Measurements from ENCODE around the gene MRGPRG.

Gene MRGPRG

DNA sequence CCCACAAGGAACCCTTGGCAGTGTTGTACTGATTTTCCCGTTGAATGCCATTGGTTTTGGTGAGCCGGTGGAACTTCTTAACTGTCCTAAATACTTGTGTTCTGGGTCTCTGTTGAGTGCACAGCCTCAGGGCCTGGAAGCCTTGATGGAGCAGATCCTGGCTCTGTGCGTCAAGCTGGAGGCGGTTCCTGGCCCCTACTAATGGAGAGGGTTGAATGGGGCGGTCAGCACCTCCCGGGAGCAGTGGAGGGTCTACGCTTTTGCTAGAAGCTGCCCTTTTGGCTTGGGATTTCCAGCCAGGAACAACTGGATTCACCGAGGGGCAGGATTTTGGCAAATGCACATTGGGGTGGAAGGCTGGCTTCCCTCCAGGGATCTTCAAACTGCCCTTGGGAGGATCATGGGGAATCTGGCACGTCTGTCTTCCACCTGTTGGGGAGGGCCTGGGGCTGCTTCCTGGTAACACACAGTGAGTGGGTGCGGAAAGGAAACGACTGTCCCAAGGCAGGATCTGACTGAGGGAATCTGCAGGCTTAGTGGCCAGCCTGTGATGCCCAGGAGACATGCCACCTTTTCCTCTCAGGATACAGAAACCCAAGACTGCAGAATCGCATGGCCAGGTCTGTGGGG, 46.6 kb downstream of the MRGPRG start:
- no peaks in the 10 kb centered on the region for H3K36me3 ChIP-seq (ENCODE audit: control insufficient read depth in 1 of 2, insufficient read depth in 2 of 2, low read length in 2 of 2)
- H2BK120ac ChIP-seq (ENCODE audit: insufficient read depth, low read length, poor library complexity): no peak overlapping the region
- no peak overlapping the region for H2BK12ac ChIP-seq (ENCODE audit: low read length)
- H3K4me2 ChIP-seq (ENCODE audit: low read length): no peak overlapping the region
- no peak for DNase-seq
- WGBS (ENCODE audit: extremely low coverage, insufficient coverage, insufficient read length): no CpG with 5 or more reads among the region's 12 CpGs
- no peak overlapping the region for H2AFZ ChIP-seq (ENCODE audit: insufficient read depth, low read length, poor library complexity)
- no peak overlapping the region for H3K9ac ChIP-seq (ENCODE audit: low read length)
- peaks cover 8 to 13% of the 10 kb centered on the region in 2 experiments for H3K4me1 ChIP-seq (ENCODE audit: control insufficient read depth in 1 of 2, insufficient read depth in 2 of 2, low read length in 2 of 2)
- H3K27ac ChIP-seq (ENCODE audit: low read depth, low read length): no peak overlapping the region
- H3K79me2 ChIP-seq (ENCODE audit: control insufficient read depth, insufficient read depth, low read length, poor library complexity): no peaks in the 10 kb centered on the region
- H3K79me1 ChIP-seq (ENCODE audit: low read length): peaks cover 3% of the 10 kb centered on the region
- H2AK5ac ChIP-seq (ENCODE audit: low read length): no peak overlapping the region
- no peak overlapping the region for H2BK5ac ChIP-seq (ENCODE audit: low read depth, low read length, poor library complexity)
- H3K27me3 ChIP-seq (ENCODE audit: insufficient read depth, low read length): no peaks in the 10 kb centered on the region
- H3K14ac ChIP-seq (ENCODE audit: low read length): no peak overlapping the region
- peaks cover 4% of the 10 kb centered on the region for H3K9me3 ChIP-seq (ENCODE audit: insufficient read depth, low read depth, low read length)
- H4K8ac ChIP-seq (ENCODE audit: low read depth, low read length): no peak overlapping the region
- H3K18ac ChIP-seq (ENCODE audit: low read length): no peak overlapping the region
- no peak overlapping the region for H3K4ac ChIP-seq (ENCODE audit: low read depth, low read length)
- no peak overlapping the region for H4K91ac ChIP-seq (ENCODE audit: low read depth, low read length)
- no peak overlapping the region for H3K4me3 ChIP-seq (ENCODE audit: low read depth, low read length)
- H4K12ac ChIP-seq (ENCODE audit: low read depth, low read length): no peak overlapping the region
- H3K23ac ChIP-seq (ENCODE audit: low read length): no peak overlapping the region

DNA sequence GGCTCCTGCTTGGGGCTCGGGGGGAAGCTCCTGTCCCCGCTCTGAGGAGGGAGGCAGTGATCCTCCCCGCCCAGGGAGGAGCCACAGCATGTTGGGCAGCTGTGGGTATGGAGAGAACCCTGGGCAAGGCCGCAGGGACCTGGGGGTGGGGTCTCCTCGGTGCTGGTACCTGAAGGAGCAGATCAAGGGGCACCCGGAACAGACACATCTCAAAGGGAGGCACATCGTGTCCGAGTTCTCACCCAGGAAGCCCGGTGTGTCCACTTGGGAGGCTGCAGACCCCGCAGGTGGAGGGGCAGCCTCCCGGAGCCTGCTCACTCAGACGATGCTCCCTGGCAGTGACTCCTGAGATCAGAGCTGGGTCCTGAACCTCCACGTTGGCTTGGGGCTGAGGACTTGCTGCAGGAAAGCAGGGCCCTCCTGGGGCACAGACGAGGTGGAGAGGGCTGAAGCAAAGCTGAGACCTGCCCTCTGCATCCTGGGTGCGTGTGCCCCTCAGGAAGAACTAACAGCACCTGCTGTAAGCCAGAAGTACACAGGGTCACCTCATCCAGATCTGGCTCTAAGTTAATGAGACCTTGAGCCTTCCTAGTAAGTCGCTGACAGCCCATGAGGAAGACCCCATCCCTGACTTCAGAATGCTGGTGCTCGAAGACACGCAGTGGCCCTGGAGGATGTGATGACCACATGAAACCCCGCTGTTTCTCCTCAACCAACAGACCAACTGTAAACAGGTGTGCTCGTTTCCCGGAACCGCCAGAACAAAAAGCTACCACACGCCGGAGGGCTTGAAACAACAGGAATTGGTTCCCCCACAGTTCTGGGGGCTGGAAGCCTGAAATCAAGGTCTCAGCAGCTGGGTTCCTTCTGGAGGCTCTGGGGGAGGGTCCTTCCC, 47.6 kb downstream of the MRGPRG start:
- Histone ChIP-seq H2BK12ac (ENCODE audit: low read length) (no peak overlapping the region), H3K4me3 (ENCODE audit: low read depth, low read length) (no peak overlapping the region), H2AFZ (ENCODE audit: insufficient read depth, low read length, poor library complexity) (no peak overlapping the region), H3K4me1 (ENCODE audit: control insufficient read depth in 1 of 2, insufficient read depth in 2 of 2, low read length in 2 of 2) (peaks cover 8 to 13% of the 10 kb centered on the region in 2 experiments), H4K12ac (ENCODE audit: low read depth, low read length) (no peak overlapping the region), H4K8ac (ENCODE audit: low read depth, low read length) (no peak overlapping the region), H3K9ac (ENCODE audit: low read length) (no peak overlapping the region), H4K91ac (ENCODE audit: low read depth, low read length) (no peak overlapping the region), H2BK120ac (ENCODE audit: insufficient read depth, low read length, poor library complexity) (no peak overlapping the region), H3K4me2 (ENCODE audit: low read length) (no peak overlapping the region), H3K27me3 (ENCODE audit: insufficient read depth, low read length) (no peaks in the 10 kb centered on the region), H3K18ac (ENCODE audit: low read length) (no peak overlapping the region), H3K79me2 (ENCODE audit: control insufficient read depth, insufficient read depth, low read length, poor library complexity) (no peaks in the 10 kb centered on the region), H2BK5ac (ENCODE audit: low read depth, low read length, poor library complexity) (no peak overlapping the region), H3K27ac (ENCODE audit: low read depth, low read length) (no peak overlapping the region), H3K14ac (ENCODE audit: low read length) (no peak overlapping the region), H3K79me1 (ENCODE audit: low read length) (peaks cover 3% of the 10 kb centered on the region), H3K36me3 (ENCODE audit: control insufficient read depth in 1 of 2, insufficient read depth in 2 of 2, low read length in 2 of 2) (no peaks in the 10 kb centered on the region), H3K9me3 (ENCODE audit: insufficient read depth, low read depth, low read length) (peaks cover 3% of the 10 kb centered on the region), H3K23ac (ENCODE audit: low read length) (no peak overlapping the region), H3K4ac (ENCODE audit: low read depth, low read length) (no peak overlapping the region), H2AK5ac (ENCODE audit: low read length) (no peak overlapping the region)
- no peak for DNase-seq
- WGBS (ENCODE audit: extremely low coverage, insufficient coverage, insufficient read length): no CpG with 5 or more reads among the region's 24 CpGs

DNA sequence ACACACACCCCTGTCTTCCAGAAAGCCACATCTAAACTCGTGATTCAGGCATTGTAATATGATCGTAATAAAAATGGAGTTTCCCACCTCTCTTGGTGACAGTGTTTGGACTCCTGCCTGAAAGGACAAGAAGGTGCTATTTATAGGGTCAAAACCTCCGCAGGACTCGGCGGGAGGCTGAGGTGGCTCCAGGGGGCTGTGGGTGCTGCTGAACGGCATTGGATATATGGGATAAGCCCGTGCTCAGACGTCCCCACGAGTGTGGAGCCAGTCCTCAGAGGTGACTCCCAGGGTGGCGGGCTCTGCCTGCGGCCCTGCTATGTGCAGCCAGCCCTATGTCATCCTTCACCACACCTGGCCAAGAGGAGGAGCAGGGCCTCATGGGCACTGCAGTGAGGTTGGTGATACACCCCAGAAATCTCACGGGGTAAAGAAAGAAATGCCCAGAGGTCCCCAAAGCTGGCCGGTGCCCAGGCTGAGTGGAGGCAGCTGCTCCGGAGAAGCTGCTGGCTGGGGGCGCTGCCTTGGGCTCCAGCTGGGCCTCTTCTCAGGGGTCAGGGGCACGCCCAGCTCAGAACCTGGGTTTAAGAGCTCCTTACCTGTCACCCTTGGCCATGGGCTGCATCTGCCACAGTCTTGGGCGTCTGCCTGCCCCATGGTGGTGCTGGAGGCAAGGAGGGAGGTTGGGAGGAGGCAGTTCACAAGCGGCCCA, 48.4 kb downstream of the MRGPRG start:
- Histone ChIP-seq H3K27me3 (ENCODE audit: insufficient read depth, low read length) (no peaks in the 10 kb centered on the region), H3K4me3 (ENCODE audit: low read depth, low read length) (no peak overlapping the region), H2AK5ac (ENCODE audit: low read length) (no peak overlapping the region), H3K27ac (ENCODE audit: low read depth, low read length) (no peak overlapping the region), H3K9me3 (ENCODE audit: insufficient read depth, low read depth, low read length) (peaks cover 1% of the 10 kb centered on the region), H2BK120ac (ENCODE audit: insufficient read depth, low read length, poor library complexity) (no peak overlapping the region), H3K79me1 (ENCODE audit: low read length) (peaks cover 3% of the 10 kb centered on the region), H2AFZ (ENCODE audit: insufficient read depth, low read length, poor library complexity) (no peak overlapping the region), H3K4me2 (ENCODE audit: low read length) (no peak overlapping the region), H3K9ac (ENCODE audit: low read length) (no peak overlapping the region), H3K14ac (ENCODE audit: low read length) (no peak overlapping the region), H4K8ac (ENCODE audit: low read depth, low read length) (no peak overlapping the region), H3K18ac (ENCODE audit: low read length) (no peak overlapping the region), H3K23ac (ENCODE audit: low read length) (no peak overlapping the region), H3K36me3 (ENCODE audit: control insufficient read depth in 1 of 2, insufficient read depth in 2 of 2, low read length in 2 of 2) (no peaks in the 10 kb centered on the region), H3K4ac (ENCODE audit: low read depth, low read length) (no peak overlapping the region), H4K91ac (ENCODE audit: low read depth, low read length) (no peak overlapping the region), H2BK5ac (ENCODE audit: low read depth, low read length, poor library complexity) (no peak overlapping the region), H2BK12ac (ENCODE audit: low read length) (no peak overlapping the region), H3K4me1 (ENCODE audit: control insufficient read depth in 1 of 2, insufficient read depth in 2 of 2, low read length in 2 of 2) (peaks cover 11 to 16% of the 10 kb centered on the region in 2 experiments), H4K12ac (ENCODE audit: low read depth, low read length) (no peak overlapping the region), H3K79me2 (ENCODE audit: control insufficient read depth, insufficient read depth, low read length, poor library complexity) (no peaks in the 10 kb centered on the region)
- no CpG with 5 or more reads among the region's 18 CpGs for WGBS (ENCODE audit: extremely low coverage, insufficient coverage, insufficient read length)
- no peak for DNase-seq

DNA sequence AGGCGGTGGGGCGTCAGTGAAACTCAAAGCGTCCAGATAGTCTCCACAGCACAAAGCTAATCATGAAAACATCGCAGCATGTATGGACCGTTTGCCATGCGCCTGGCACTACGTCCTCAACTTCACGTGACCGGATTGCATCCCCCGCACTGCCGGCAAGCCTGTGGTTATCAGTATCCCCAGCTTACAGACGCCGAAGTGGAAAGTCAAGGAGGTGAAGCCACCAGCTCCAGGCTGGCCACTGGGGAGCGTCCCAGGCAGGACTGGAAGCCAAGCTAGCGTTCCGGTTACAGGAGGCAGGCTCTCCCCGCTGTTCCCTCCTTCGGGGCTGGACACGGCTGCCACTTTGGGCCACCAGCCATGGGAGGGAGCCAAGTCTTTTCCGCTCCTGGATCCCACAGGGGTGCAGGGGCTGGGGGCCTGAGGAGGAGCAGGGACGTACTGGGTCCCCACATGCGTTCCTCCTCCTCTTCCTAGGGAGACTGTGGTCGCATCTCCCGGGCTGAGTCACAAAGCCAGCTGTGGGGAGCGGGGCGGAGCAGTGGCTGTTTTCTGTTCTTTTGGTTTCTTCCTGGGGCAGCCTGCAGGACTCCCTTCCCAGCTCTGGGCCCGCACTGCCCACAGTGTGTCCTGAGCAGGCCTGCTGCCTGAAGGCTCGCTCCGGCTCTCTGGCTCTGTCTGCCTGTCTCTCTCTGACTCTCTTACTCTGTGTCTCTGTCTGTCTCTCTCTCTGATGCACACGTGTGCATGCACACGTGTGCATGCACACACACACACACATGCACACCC, 49.2 kb downstream of the MRGPRG start:
- no CpG with 5 or more reads among the region's 31 CpGs for WGBS (ENCODE audit: extremely low coverage, insufficient coverage, insufficient read length)
- Histone ChIP-seq H2BK12ac (ENCODE audit: low read length) (peak overlapping the region; percentile 10), H3K4me2 (ENCODE audit: low read length) (peak overlapping the region; percentile 25), H3K23ac (ENCODE audit: low read length) (no peak overlapping the region), H3K9me3 (ENCODE audit: insufficient read depth, low read depth, low read length) (no peaks in the 10 kb centered on the region), H3K4ac (ENCODE audit: low read depth, low read length) (no peak overlapping the region), H2BK120ac (ENCODE audit: insufficient read depth, low read length, poor library complexity) (no peak overlapping the region), H3K79me2 (ENCODE audit: control insufficient read depth, insufficient read depth, low read length, poor library complexity) (peaks cover 3% of the 10 kb centered on the region), H3K27ac (ENCODE audit: low read depth, low read length) (no peak overlapping the region), H2AFZ (ENCODE audit: insufficient read depth, low read length, poor library complexity) (peak overlapping the region; percentile 21), H3K9ac (ENCODE audit: low read length) (no peak overlapping the region), H2AK5ac (ENCODE audit: low read length) (no peak overlapping the region), H4K91ac (ENCODE audit: low read depth, low read length) (no peak overlapping the region), H3K79me1 (ENCODE audit: low read length) (peaks cover 5% of the 10 kb centered on the region), H4K12ac (ENCODE audit: low read depth, low read length) (no peak overlapping the region), H2BK5ac (ENCODE audit: low read depth, low read length, poor library complexity) (no peak overlapping the region), H4K8ac (ENCODE audit: low read depth, low read length) (no peak overlapping the region), H3K27me3 (ENCODE audit: insufficient read depth, low read length) (no peaks in the 10 kb centered on the region), H3K14ac (ENCODE audit: low read length) (peak overlapping the region; percentile 8), H3K4me3 (ENCODE audit: low read depth, low read length) (no peak overlapping the region), H3K18ac (ENCODE audit: low read length) (no peak overlapping the region), H3K4me1 (ENCODE audit: control insufficient read depth in 1 of 2, insufficient read depth in 2 of 2, low read length in 2 of 2) (peaks cover 11 to 16% of the 10 kb centered on the region in 2 experiments), H3K36me3 (ENCODE audit: control insufficient read depth in 1 of 2, insufficient read depth in 2 of 2, low read length in 2 of 2) (no peaks in the 10 kb centered on the region)
- peak; percentile 38 to 47 for DNase-seq

Measured in trophoblast cell (in vitro differentiated cells and primary cell).